NCI-H146 treated with DMSO at 0.1 percent for 48 hours (cell line): ENCODE results near the gene NSL1.
A peak's percentile ranks its signal among the peaks of the same experiment; 100 is the strongest.
"Not testable (repeated sequence)": the region's sequence is repeated elsewhere in the genome, so short reads cannot be mapped to it uniquely, and the experiment has no call there.

ENCODE experiments used
- DNase-seq: peaks from one replicate; lab custom pipeline; 2025; ENCODE audit not compliant: unreplicated experiment; lab: John Stamatoyannopoulos, UW

NSL1 gene

GRCh38 chr1:212711974-212712373 lies 79.6 kb downstream of the NSL1 start:
- DNase-seq = not testable (repeated sequence)

- no peak for DNase-seq
Measured at GRCh38 chr1:212710566-212710965, 81.0 kb downstream of the NSL1 start.

- DNase-seq = no peak
Measured at GRCh38 chr1:212703991-212704564, 87.5 kb downstream of the NSL1 start.

- DNase-seq = no peak
Measured at GRCh38 chr1:212702672-212703071, 88.9 kb downstream of the NSL1 start.

DNA sequence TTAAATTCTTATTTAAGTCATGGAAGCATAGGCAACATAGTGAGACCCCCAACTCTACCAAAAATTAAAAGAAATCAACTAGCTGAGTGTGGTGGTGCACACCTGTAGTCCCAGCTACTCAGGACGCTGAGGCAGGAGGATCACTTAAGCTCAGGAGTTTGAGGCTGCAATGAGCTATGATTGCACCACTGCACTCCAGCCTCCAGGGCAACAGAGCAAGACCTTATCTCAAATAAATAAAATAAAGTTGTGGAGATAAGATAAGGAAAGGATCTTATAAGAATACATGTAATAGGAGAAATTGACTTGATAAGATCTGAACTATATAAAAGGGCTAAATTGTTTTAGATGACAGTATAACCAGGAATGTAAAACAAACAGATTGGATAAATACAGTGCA lies 89.7 kb downstream of the NSL1 start:
- DNase-seq = no peak

- peak; percentile 36 for DNase-seq
Measured at GRCh38 chr1:212700892-212701819, 90.4 kb downstream of the NSL1 start.

DNA sequence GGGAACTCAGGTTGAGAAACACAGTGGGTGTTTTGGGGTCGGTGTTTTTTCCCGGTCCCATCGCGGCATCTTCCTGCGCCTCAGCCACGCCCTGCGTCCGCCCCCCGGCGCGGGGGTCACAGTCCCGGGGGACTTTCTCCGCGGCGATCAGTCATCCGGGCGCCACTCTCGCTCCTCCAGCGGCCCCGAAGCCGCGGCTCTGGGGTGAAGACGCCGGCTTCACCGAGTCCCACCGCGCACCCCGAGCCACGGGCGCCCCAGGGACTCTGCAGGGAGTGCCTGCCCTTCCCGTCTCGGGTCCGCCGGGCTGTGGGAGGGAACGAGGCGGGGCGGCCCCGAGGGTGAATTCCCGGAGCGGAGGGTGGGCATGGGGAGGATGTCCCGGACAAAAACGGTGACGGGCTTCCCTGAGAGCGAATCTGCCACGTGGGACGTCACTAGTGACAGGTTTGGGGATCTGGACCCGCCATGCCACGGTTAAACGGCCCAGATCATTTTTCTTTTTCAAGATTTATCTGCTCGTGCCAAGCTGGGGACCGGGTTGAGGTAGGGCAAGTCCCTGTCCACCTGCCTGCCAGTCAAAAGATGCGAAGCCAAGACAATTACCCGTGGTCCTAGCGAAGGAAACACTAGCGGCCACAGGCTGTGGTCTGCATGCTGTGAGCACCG lies 91.2 kb downstream of the NSL1 start:
- no peak for DNase-seq

- DNase-seq = no peak
Measured at GRCh38 chr1:212699625-212700222, 91.9 kb downstream of the NSL1 start, which contains the start of gene BATF3. Gene BATF3 (minus strand): TSS chr1:212699840. CDS start chr1:212699762, 78 bp downstream.

- peak; percentile 45 for DNase-seq
Measured at GRCh38 chr1:212699104-212699624, 92.4 kb downstream of the NSL1 start.

DNA sequence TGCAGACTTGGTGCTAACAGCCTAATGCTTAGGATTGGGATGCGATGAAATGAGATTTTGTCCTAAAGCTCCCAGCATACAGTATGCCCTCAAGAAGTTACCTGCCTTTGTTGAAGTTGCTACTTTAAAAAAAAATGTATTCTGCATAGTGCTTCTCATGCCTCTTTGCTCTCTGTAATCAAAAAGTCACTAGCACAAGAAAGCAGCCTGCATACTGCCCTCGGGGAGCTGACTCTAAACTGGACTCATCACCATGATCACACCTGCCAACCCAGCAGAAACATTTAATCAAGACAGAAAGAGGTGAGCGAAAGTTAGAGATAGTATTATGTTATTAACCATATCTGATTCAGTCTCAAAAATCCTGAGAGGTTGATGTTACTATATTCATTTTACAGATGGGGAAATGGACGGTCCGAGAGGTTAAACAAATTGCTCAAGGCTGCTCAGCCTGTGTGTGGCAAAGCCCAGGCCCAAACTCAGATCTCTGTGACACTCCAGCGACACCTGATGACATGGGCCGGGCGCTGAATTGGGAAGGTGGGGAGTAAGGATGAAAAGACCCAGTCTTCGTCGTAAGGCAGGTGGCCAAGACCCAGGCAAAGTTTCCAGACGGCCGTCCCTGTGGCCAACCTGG lies 93.0 kb downstream of the NSL1 start:
- no peak for DNase-seq

- no peak for DNase-seq
Measured at GRCh38 chr1:212696721-212697331, 94.8 kb downstream of the NSL1 start.

- no peak for DNase-seq
Measured at GRCh38 chr1:212692774-212693644, 98.6 kb downstream of the NSL1 start.

- DNase-seq = no peak
Measured at GRCh38 chr1:212691561-212692071, 100.0 kb downstream of the NSL1 start.

- no peak for DNase-seq
Measured at GRCh38 chr1:212690816-212691403, 100.7 kb downstream of the NSL1 start.

- DNase-seq = no peak
Measured at GRCh38 chr1:212689758-212690529, 101.6 kb downstream of the NSL1 start.

GRCh38 chr1:212689196-212689725 lies 102.3 kb downstream of the NSL1 start:
- no peak for DNase-seq

- no peak for DNase-seq
Measured at GRCh38 chr1:212688341-212689047, 103.1 kb downstream of the NSL1 start.
